OCI-M1 (cell line): ENCODE data around the gene C3AR1.
A peak's percentile ranks its signal among the peaks of the same experiment; 100 is the strongest.
"Not testable (repeated sequence)": the region's sequence is repeated elsewhere in the genome, so short reads cannot be mapped to it uniquely, and the experiment has no call there.

Source experiments
- DNase-seq: peaks from one replicate; lab custom pipeline; 2025; lab: John Stamatoyannopoulos, UW

The C3AR1 gene

GRCh38 chr12:8028267-8028666, 37.9 kb downstream of the C3AR1 start:
- DNase-seq = no peak

GRCh38 chr12:8027856-8028255, 38.3 kb downstream of the C3AR1 start:
- DNase-seq = peak; percentile 17

- DNase-seq = peak; percentile 98
Observed at GRCh38 chr12:8026291-8026900, 39.8 kb downstream of the C3AR1 start.

- peak; percentile 89 for DNase-seq
Observed at GRCh38 chr12:8018666-8019581, 47.2 kb downstream of the C3AR1 start.

- DNase-seq = not testable (repeated sequence)
Observed at GRCh38 chr12:8018213-8018612, 47.9 kb downstream of the C3AR1 start.

- no peak for DNase-seq
Observed at GRCh38 chr12:8014836-8015235, 51.3 kb downstream of the C3AR1 start.

GRCh38 chr12:8012651-8013309, 53.4 kb downstream of the C3AR1 start:
- no peak for DNase-seq

- DNase-seq = no peak
Observed at GRCh38 chr12:8011331-8011730, 54.8 kb downstream of the C3AR1 start.
